VCaP (cell line): Measurements from ENCODE around the gene HIVEP3.

Experiments used
- H3K27ac ChIP-seq: fragments of 450-650 bp; 2 replicates; pipeline ENCODE4 v1.5.1; 2017
- CTCF ChIP-seq: fragments of 450-650 bp; conservative IDR thresholded peaks from 2 replicates; pipeline ENCODE4 v1.5.1; 2017; ENCODE audit warnings: mild to moderate bottlenecking, moderate library complexity

HIVEP3 gene

GRCh38 chr1:41614818-41615217 lies 303.9 kb downstream of the HIVEP3 start:
- no peak for TF ChIP-seq CTCF
- H3K27ac ChIP-seq, result no peak overlapping the region

GRCh38 chr1:41613689-41614574 lies 304.8 kb downstream of the HIVEP3 start:
- no peak overlapping the region for H3K27ac ChIP-seq
- TF ChIP-seq CTCF, result no peak

DNA sequence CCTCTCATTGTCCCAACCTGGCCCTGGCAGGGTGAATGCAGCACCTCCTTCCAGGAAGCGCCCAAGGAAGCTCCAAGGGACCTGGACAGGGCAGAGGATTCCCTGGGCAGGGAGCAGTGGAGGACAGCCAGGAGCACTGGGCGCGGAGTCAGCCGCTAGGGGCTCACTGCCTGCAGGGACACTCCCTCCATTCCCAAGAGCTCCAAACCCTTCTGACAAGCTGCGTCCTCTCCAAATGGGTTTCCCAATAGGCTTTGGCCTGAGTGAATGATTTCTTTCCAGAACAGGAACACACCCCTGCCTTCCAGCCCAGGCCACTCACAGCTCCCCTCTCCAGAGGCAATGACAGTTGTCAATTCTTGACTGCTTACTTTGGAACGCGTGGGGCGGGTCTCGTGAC lies 305.8 kb downstream of the HIVEP3 start:
- no peak overlapping the region for H3K27ac ChIP-seq
- no peak for TF ChIP-seq CTCF

DNA sequence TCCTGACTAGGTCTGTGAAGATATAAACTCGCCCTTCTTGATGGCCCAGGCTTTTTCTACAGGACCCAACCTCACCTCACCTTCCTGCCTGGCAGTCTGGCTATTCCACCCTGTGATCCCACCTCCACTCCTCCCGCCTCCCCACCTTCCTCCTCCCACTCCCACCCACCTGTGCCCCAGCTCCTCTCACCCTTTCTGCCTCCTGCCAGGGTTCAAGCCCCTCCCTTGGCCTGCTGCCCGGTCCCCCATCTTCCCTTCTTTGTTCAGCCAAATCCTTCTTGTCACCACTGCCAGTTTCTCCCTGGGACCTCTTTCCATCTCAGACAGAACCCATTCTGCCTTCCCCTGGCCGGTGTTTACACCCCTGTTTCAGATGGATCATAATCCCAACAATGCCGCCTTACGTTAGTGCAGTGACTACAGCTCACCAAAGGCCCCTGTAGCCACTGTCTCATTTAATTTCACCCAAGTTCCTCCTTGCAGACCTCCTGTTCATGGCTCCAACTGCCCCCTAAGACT lies 306.7 kb downstream of the HIVEP3 start:
- no peak overlapping the region for H3K27ac ChIP-seq
- no peak for TF ChIP-seq CTCF

DNA sequence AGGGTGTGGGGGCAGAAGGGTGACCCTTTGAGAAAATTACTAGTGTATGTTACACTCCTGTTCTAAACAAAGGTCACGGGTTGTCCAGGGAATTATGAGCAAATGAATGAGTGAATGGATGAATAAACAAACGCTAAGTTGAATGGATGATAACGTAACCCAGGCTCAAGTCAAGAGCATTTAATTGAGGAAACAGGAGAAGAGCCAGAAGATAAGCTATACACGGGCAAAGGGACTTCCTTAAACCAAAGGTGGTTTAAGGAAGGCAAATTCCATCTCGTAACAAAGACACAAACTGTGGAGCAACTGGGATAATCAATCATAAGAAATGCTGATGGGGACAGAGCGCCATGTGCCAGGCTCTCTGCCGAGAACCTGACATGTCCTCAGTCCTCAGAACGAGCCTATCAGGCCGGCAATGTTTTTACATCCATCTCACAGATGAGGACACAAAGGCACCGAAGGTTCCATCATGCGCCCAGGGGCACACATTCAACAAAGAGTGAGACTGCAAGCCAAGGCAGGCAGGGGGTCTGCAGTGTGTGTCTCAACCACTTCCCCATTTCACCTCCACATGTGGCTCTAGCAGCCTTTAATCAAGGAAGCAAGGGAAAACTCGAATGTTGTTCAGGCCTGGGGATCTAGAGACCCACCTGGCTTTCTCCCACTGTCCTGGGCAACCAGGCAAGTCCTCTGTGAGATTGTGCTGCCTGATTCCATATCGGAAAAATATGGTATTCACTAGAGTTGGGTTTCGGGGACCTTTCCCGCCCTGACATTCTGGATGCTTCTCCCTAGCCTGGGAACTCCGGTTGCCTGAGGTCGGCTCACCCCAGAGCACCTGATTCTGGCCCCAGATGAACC lies 307.4 kb downstream of the HIVEP3 start:
- no peak overlapping the region for H3K27ac ChIP-seq
- TF ChIP-seq CTCF, result no peak

DNA sequence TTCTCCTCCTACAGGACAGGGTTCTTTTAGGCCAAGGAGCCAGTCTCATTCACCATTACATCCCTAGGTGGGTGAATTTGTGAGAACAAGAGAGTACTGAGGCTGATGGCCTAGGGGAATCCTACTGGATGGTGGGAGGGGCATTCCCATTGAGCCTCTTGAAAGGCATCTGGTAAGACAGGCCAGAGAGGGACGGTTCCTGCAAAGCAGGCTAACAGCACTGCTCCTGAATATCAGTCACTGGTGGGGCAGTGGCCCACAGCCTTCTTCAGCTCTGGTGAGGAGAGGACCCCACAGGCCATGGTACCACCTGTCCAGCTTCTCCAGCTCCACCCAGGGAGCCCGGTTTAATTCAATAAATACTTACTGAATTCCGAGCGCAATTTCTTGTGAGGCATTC lies 308.4 kb downstream of the HIVEP3 start:
- H3K27ac ChIP-seq, result no peak overlapping the region
- no peak for TF ChIP-seq CTCF

- no peak overlapping the region for H3K27ac ChIP-seq
- no peak for TF ChIP-seq CTCF
Measured at GRCh38 chr1:41609166-41609883, 309.4 kb downstream of the HIVEP3 start.
